K562 (cell line): ENCODE measurements around the gene CIART. TPM values are rescaled to one million over a fixed set of nuclear protein-coding genes. Genes with fewer than 3 reads are reported as not detected.

Experiments used
- EP300 ChIP-seq: IDR thresholded peaks from 2 replicates; pipeline ENCODE4 v1.6.1; 2012; ENCODE audit warnings: low read length, improper control_type of control experiment
- FOXK2 ChIP-seq, 2 experiments: fragments of 450-650 bp; IDR thresholded peaks in 1 of 2; conservative IDR thresholded peaks in 1 of 2; 2 replicates each; pipeline ENCODE4 v1.6.1; 2016; ENCODE audit warnings: low read depth in 2 of 2, mild to moderate bottlenecking in 1 of 2
- GABPA ChIP-seq: fragments of 200-800 bp; sonication (Bioruptor generic); conservative IDR thresholded peaks from 2 replicates; pipeline ENCODE4 v1.6.1; 2016; ENCODE audit warnings: low read depth, missing genetic modification characterization, missing compliant biosample characterization
- KAT7 ChIP-seq: sonication (generic); formaldehyde crosslinking; IDR thresholded peaks from 2 replicates; pipeline ENCODE4 v1.8.0; 2022; ENCODE audit warnings: missing genetic modification reagents, mild to moderate bottlenecking, borderline replicate concordance
- KLF16 ChIP-seq: IDR thresholded peaks from 2 replicates; pipeline ENCODE4 v1.6.1; 2016; ENCODE audit warnings: antibody characterized with exemption
- MED1 ChIP-seq: sonication (generic); formaldehyde crosslinking; IDR thresholded peaks from 2 replicates; pipeline ENCODE4 v1.8.1; 2023; ENCODE audit warnings: missing genetic modification reagents, borderline replicate concordance
- MTA3 ChIP-seq: fragments of 450-650 bp; formaldehyde crosslinking; IDR thresholded peaks from 2 replicates; pipeline ENCODE4 v1.6.1; 2017; ENCODE audit warnings: mild to moderate bottlenecking, borderline replicate concordance
- NFE2L1 ChIP-seq: fragments of 450-650 bp; IDR thresholded peaks from 2 replicates; pipeline ENCODE4 v1.6.1; 2016; ENCODE audit warnings: missing genetic modification characterization, low read depth, mild to moderate bottlenecking, missing compliant biosample characterization, moderate library complexity, borderline replicate concordance
- NR2C2 ChIP-seq, 2 experiments: fragments of 200-800 bp in 1 of 2; sonication (Bioruptor generic) in 1 of 2; sonication (generic) in 1 of 2; formaldehyde crosslinking in 1 of 2; IDR thresholded peaks; 2 replicates each; pipeline versions ENCODE4 v1.6.1 to v1.8.0; 2016 to 2022; ENCODE audit warnings: mild to moderate bottlenecking in 1 of 2, missing compliant biosample characterization in 1 of 2, missing genetic modification characterization in 1 of 2, missing genetic modification reagents in 1 of 2
- PYGO2 ChIP-seq: fragments of 450-650 bp; IDR thresholded peaks from 2 replicates; pipeline ENCODE4 v1.6.1; 2016; ENCODE audit warnings: mild to moderate bottlenecking, missing genetic modification characterization, moderate library complexity, missing compliant biosample characterization
- RAD21 ChIP-seq, 2 experiments: fragments of 250-450 bp in 1 of 2; fragments of 450-650 bp in 1 of 2; sonication (Bioruptor Pico) in 1 of 2; formaldehyde crosslinking in 1 of 2; IDR thresholded peaks in 1 of 2; conservative IDR thresholded peaks in 1 of 2; 2 replicates each; pipeline versions ENCODE4 v1.4.0 to v1.8.0; 2020 to 2022; ENCODE audit warnings: mild to moderate bottlenecking in 2 of 2, moderate library complexity in 1 of 2
- SP2 ChIP-seq: IDR thresholded peaks from 2 replicates; pipeline ENCODE4 v1.6.1; 2011; ENCODE audit warnings: mild to moderate bottlenecking, low read depth, low read length, moderate library complexity; ENCODE audit not compliant: poor library complexity, severe bottlenecking; ENCODE audit errors: extremely low read depth
- TAF1 ChIP-seq: IDR thresholded peaks from 2 replicates; pipeline ENCODE4 v1.6.1; 2011; ENCODE audit warnings: mild to moderate bottlenecking, low read length, moderate library complexity; ENCODE audit not compliant: insufficient read depth, control insufficient read depth, severe bottlenecking; ENCODE audit errors: extremely low read depth
- TRIM28 ChIP-seq: fragments of 450-650 bp; IDR thresholded peaks from 2 replicates; pipeline ENCODE4 v1.6.1; 2017
- XRCC5 ChIP-seq: fragments of 200-400 bp; formaldehyde crosslinking; IDR thresholded peaks from 2 replicates; pipeline ENCODE4 v1.6.1; 2017; ENCODE audit warnings: low read depth, mild to moderate bottlenecking, low read length
- YY1 ChIP-seq, 3 experiments: IDR thresholded peaks; 2 replicates each; pipeline ENCODE4 v1.6.1; 2011; ENCODE audit warnings: low read length in 2 of 3, mild to moderate bottlenecking in 2 of 3, moderate library complexity in 2 of 3, borderline replicate concordance in 1 of 3, control low read depth in 1 of 3, low read depth in 1 of 3; ENCODE audit not compliant: insufficient read depth in 3 of 3, insufficient replicate concordance in 2 of 3, control insufficient read depth in 1 of 3, insufficient read length in 1 of 3; ENCODE audit errors: extremely low read depth in 1 of 3
- ZNF134 ChIP-seq: fragments of 250-450 bp; sonication (Bioruptor Pico); conservative IDR thresholded peaks from 2 replicates; pipeline ENCODE4 v1.4.0; 2020
- ZNF695 ChIP-seq: fragments of 450-650 bp; formaldehyde crosslinking; IDR thresholded peaks from 2 replicates; pipeline ENCODE4 v1.4.0; 2020; ENCODE audit warnings: mild to moderate bottlenecking, moderate library complexity
- ZSCAN32 ChIP-seq: fragments of 450-650 bp; formaldehyde crosslinking; IDR thresholded peaks from 2 replicates; pipeline ENCODE4 v1.4.0; 2020; ENCODE audit warnings: mild to moderate bottlenecking, moderate library complexity
- polyA plus RNA-seq, 8 experiments: library from polyadenylated mRNA; depleted of rRNA in 4 of 8; stranded (reverse) in 5 of 8; unstranded in 3 of 8; fragments of >200 nt; fragmentation: Nextera tagmentation in 2 of 8; fragmentation: Illumina TruSeq in 1 of 8; extraction: Ambion mirVana in 2 of 8; extraction: Trizol in 1 of 8; gene quantifications; 2 replicates each; pipeline versions ENCODE4 v1.2.1 to v1.2.3, GENCODE V29; 2011 to 2014; ENCODE audit warnings: inconsistent platforms in 1 of 8, missing spikeins in 1 of 8
- total RNA-seq, 7 experiments: library from RNA; depleted of rRNA in 6 of 7; stranded (reverse); fragments of >200 nt in 6 of 7; fragmentation: Illumina TruSeq in 2 of 7; extraction: Trizol in 2 of 7; gene quantifications; 2 replicates each; pipeline versions ENCODE4 v1.2.1 to v1.2.3, GENCODE V29; 2011 to 2021; ENCODE audit warnings: low replicate concordance in 1 of 7
- TF ChIP-seq, protein P1 (sequence below): sonication (generic); formaldehyde crosslinking; IDR thresholded peaks from 2 replicates; pipeline ENCODE4 v1.8.1; 2023; ENCODE audit warnings: mild to moderate bottlenecking, missing genetic modification reagents
- TF ChIP-seq, protein P2 (sequence below): fragments of 450-650 bp; IDR thresholded peaks from 2 replicates; pipeline ENCODE4 v1.6.1; 2016; ENCODE audit warnings: borderline replicate concordance
- TF ChIP-seq, protein P3 (sequence below): fragments of 450-650 bp; IDR thresholded peaks from 2 replicates; pipeline ENCODE4 v1.6.1; 2016

The CIART gene
- total and polyA plus RNA-seq, 9 of the 15 experiments (the other 6 are each of a cell fraction or from before 2014, with no cell fraction given), result 0.07 to 0.35 (median 0.19) TPM; not detected in 2

DNA sequence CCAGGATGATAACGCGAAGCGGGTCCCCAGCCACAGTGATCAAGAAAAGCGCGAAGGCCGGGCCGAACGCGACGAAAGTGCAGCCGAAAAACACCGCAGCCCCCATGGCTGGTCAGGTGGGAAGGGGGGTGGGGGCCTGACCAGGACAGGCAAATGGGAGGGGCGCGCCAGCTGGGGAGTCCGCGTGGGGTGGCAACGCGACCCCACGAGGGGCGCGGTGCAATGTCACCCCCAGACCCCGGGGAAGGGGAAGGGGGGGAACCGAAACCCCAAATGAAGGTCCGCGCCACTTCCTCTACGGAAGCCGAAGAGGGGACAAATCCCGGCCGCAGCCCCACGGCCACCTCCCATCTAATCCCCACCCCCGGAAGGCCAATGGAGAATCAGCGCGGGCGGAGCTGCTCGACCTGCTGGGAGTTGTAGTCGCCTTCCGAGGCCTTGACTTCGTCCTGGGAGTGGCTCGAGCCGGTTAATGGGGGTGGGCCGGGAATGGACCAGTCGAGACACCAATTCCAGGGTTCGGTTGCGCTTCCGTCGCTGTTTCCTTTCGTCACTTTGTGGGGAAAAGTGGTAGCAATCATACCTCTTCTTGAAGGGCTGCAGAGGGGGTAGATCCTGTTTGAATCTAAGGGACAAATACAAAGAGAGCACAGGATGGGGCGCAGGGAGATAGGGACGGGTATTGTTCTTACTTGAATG, 13.5 kb upstream of the CIART start, which contains the start of gene APH1A (continued):
- no peak for TF ChIP-seq RAD21 (CRISPR knock-in tag; conservative IDR thresholded peaks at IDR 0.05 in 1 of 2, IDR thresholded peaks at IDR 0.05 in 1 of 2)
- TF ChIP-seq KAT7 (CRISPR knock-in tag), result peak; percentile 56; the same call in 1 of the 2 replicates
- TF ChIP-seq MED1 (CRISPR knock-in tag), result no peak
- TF ChIP-seq NFE2L1 (tag), result no peak
- peak; percentile 66; the same call in 1 of the 2 replicates for TF ChIP-seq XRCC5
- TF ChIP-seq, protein P1, sequence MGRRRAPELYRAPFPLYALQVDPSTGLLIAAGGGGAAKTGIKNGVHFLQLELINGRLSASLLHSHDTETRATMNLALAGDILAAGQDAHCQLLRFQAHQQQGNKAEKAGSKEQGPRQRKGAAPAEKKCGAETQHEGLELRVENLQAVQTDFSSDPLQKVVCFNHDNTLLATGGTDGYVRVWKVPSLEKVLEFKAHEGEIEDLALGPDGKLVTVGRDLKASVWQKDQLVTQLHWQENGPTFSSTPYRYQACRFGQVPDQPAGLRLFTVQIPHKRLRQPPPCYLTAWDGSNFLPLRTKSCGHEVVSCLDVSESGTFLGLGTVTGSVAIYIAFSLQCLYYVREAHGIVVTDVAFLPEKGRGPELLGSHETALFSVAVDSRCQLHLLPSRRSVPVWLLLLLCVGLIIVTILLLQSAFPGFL (CRISPR knock-in tag), result no peak
- no peak for TF ChIP-seq SP2
- TF ChIP-seq, protein P2, sequence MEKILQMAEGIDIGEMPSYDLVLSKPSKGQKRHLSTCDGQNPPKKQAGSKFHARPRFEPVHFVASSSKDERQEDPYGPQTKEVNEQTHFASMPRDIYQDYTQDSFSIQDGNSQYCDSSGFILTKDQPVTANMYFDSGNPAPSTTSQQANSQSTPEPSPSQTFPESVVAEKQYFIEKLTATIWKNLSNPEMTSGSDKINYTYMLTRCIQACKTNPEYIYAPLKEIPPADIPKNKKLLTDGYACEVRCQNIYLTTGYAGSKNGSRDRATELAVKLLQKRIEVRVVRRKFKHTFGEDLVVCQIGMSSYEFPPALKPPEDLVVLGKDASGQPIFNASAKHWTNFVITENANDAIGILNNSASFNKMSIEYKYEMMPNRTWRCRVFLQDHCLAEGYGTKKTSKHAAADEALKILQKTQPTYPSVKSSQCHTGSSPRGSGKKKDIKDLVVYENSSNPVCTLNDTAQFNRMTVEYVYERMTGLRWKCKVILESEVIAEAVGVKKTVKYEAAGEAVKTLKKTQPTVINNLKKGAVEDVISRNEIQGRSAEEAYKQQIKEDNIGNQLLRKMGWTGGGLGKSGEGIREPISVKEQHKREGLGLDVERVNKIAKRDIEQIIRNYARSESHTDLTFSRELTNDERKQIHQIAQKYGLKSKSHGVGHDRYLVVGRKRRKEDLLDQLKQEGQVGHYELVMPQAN, result peak; percentile 77
- no peak for TF ChIP-seq ZNF134 (CRISPR knock-in tag)
- peak; percentile 46; the same call in 1 of the 2 replicates for TF ChIP-seq ZSCAN32 (CRISPR knock-in tag)
- TF ChIP-seq EP300, result no peak
- peak; percentile 74 for TF ChIP-seq KLF16
- peak in 2 of 3 experiments; percentile 76 to 86 for TF ChIP-seq YY1 (IDR thresholded peaks at IDR 0.05; ENCODE audit: borderline replicate concordance in 1 of 3, control insufficient read depth in 1 of 3, extremely low read depth in 1 of 3, insufficient read depth in 3 of 3, insufficient read length in 1 of 3, insufficient replicate concordance in 2 of 3, low read depth in 1 of 3, low read length in 2 of 3)
- TF ChIP-seq NR2C2 (CRISPR knock-in tag; IDR thresholded peaks at IDR 0.05), result no peak
- peak; percentile 85 for TF ChIP-seq NR2C2 (tag; IDR thresholded peaks at IDR 0.05)
- TF ChIP-seq, protein P3, sequence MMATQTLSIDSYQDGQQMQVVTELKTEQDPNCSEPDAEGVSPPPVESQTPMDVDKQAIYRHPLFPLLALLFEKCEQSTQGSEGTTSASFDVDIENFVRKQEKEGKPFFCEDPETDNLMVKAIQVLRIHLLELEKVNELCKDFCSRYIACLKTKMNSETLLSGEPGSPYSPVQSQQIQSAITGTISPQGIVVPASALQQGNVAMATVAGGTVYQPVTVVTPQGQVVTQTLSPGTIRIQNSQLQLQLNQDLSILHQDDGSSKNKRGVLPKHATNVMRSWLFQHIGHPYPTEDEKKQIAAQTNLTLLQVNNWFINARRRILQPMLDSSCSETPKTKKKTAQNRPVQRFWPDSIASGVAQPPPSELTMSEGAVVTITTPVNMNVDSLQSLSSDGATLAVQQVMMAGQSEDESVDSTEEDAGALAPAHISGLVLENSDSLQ, result no peak
- TF ChIP-seq PYGO2, result no peak
- TF ChIP-seq TAF1, result peak; percentile 46
- peak in 1 of 2 experiments; percentile 65; a peak in 1 of 4 replicates for TF ChIP-seq FOXK2 (conservative IDR thresholded peaks at IDR 0.05 in 1 of 2, IDR thresholded peaks at IDR 0.05 in 1 of 2; ENCODE audit: low read depth in 2 of 2)
- no peak for TF ChIP-seq ZNF695 (CRISPR knock-in tag)
- TF ChIP-seq MTA3, result peak; percentile 98
- TF ChIP-seq TRIM28, result no peak
- peak; percentile 95 for TF ChIP-seq GABPA (tag)
